ENCODE data around the gene IKZF5. TPM values are rescaled to one million over a fixed set of nuclear protein-coding genes. Genes with fewer than 3 reads are reported as not detected.

The IKZF5 gene
- total RNA-seq, 2 donors from 2014 or later = 8.5 to 14.5 TPM

DNA sequence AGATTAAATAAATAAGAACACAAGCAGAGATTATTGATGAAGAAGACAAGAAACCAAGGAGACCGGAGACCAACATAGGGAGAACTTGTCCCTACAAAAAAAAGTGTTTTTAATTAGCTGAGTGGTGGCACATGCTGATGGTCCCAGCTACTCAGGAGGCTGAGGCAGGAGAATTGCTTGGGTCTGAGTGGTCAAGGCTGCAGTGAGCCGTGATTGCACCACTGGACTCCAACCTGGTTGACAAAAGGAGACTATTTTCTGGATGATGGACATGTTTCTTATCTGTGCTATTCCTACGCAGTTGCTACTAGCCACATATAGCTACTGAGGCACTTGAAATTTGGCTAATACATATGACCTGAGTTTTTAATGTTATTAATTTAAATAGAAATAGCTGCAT lies 9.7 kb downstream of the IKZF5 start:
- DNase-seq (ENCODE audit: low spot score) (no peak), ATAC-seq (ENCODE audit: insufficient number of reproducible peaks, low FRiP score, low read depth) (no peak)
- Histone ChIP-seq H3K27ac (no peak overlapping the region), H3K4me1 (ENCODE audit: control insufficient read depth in 1 of 2, low read depth in 2 of 2) (peaks cover 0 to 2% of the 10 kb centered on the region in 2 donors), H3K36me3 (peaks cover 15% of the 10 kb centered on the region), H3K9me3 (no peaks in the 10 kb centered on the region), H3K4me3 (no peak overlapping the region), H3K27me3 (replicated peaks; ENCODE audit: insufficient read depth) (no peaks in the 10 kb centered on the region)
- TF ChIP-seq, protein P1, sequence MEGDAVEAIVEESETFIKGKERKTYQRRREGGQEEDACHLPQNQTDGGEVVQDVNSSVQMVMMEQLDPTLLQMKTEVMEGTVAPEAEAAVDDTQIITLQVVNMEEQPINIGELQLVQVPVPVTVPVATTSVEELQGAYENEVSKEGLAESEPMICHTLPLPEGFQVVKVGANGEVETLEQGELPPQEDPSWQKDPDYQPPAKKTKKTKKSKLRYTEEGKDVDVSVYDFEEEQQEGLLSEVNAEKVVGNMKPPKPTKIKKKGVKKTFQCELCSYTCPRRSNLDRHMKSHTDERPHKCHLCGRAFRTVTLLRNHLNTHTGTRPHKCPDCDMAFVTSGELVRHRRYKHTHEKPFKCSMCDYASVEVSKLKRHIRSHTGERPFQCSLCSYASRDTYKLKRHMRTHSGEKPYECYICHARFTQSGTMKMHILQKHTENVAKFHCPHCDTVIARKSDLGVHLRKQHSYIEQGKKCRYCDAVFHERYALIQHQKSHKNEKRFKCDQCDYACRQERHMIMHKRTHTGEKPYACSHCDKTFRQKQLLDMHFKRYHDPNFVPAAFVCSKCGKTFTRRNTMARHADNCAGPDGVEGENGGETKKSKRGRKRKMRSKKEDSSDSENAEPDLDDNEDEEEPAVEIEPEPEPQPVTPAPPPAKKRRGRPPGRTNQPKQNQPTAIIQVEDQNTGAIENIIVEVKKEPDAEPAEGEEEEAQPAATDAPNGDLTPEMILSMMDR (IDR thresholded peaks at IDR 0.05) = no peak

DNA sequence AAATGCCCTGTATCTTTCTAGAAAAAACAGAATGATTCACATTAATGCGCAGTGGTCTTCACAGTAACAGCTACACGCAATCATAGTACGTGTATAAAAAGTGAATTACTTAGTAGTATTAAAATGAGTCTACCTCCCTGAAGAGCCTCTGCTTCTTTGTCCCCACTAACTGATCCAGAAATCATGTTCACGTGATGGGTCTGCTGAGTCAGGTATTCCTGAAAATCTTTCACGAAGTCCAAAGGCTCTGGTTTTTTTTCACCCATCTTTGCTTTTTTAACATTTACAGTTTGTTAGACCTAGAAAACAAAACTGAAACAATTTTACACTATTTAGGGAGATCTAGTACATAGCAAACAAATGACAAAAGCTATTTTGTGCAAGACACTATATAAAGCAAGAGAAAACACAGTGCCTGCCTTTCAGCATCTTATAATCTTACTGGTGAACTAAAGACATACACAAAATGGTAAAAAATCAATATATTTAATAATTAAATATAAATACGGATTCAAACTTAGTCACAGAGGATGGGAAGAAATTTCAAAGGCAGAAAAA lies 10.2 kb downstream of the IKZF5 start:
- H3K27me3 ChIP-seq (replicated peaks; ENCODE audit: insufficient read depth) = no peaks in the 10 kb centered on the region
- peaks cover 0 to 2% of the 10 kb centered on the region in 2 donors for H3K4me1 ChIP-seq (ENCODE audit: control insufficient read depth in 1 of 2, low read depth in 2 of 2)
- ATAC-seq (ENCODE audit: insufficient number of reproducible peaks, low FRiP score, low read depth) = no peak
- TF ChIP-seq, protein P1 (IDR thresholded peaks at IDR 0.05) = no peak
- H3K27ac ChIP-seq = no peak overlapping the region
- H3K36me3 ChIP-seq = peaks cover 19% of the 10 kb centered on the region
- no peak overlapping the region for H3K4me3 ChIP-seq
- DNase-seq (ENCODE audit: low spot score) = no peak
- no peaks in the 10 kb centered on the region for H3K9me3 ChIP-seq

DNA sequence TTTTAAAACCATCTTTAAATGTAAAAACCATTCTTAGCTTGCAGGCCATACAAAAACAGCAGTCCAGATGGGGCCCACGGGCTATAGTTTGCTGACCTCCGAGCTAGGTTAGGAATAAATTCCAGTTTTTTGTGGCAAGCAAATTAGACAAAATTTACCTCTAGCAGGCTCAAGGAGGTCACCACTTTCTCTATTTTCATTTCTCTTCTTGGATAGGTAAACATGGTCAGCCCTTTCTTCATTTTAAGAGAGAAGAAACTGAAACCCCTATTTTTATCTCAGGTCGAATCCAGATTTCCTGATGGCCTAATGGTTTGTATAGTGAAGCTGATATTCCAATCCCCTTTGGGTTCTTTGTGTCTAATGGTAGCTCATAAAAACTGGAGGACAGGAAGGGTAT lies 10.7 kb downstream of the IKZF5 start:
- ATAC-seq (ENCODE audit: insufficient number of reproducible peaks, low FRiP score, low read depth) (no peak), DNase-seq (ENCODE audit: low spot score) (no peak)
- TF ChIP-seq, protein P1 (IDR thresholded peaks at IDR 0.05) = no peak
- Histone ChIP-seq H3K27me3 (replicated peaks; ENCODE audit: insufficient read depth) (no peaks in the 10 kb centered on the region), H3K36me3 (peaks cover 19% of the 10 kb centered on the region), H3K9me3 (no peaks in the 10 kb centered on the region), H3K27ac (no peak overlapping the region), H3K4me3 (no peak overlapping the region), H3K4me1 (ENCODE audit: control insufficient read depth in 1 of 2, low read depth in 2 of 2) (peaks cover 0 to 2% of the 10 kb centered on the region in 2 donors)

DNA sequence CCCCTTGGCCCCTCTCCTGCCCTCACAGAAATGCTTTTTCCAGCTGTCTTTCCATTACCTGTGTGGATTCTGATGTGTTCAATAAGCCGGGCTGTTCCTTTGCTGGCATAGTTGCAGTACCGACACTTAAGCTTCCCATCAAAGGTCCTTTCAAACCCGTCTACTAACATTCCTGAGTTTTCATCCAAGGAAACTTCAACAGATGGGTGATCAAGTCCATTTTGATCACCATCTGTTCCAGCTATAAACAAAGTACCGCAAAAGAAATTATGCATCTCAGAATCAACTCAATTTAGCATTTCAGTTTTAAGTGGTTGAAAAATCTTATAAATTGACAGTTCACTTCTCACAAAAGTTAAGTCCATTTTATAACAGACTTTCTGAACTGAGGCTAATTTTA lies 12.7 kb downstream of the IKZF5 start:
- Histone ChIP-seq H3K27ac (no peak overlapping the region), H3K4me3 (no peak overlapping the region), H3K27me3 (replicated peaks; ENCODE audit: insufficient read depth) (no peaks in the 10 kb centered on the region), H3K4me1 (ENCODE audit: control insufficient read depth in 1 of 2, low read depth in 2 of 2) (peaks cover 0 to 2% of the 10 kb centered on the region in 2 donors), H3K9me3 (no peaks in the 10 kb centered on the region), H3K36me3 (peaks cover 19% of the 10 kb centered on the region)
- TF ChIP-seq, protein P1 (IDR thresholded peaks at IDR 0.05) = no peak
- DNase-seq (ENCODE audit: low spot score) (no peak), ATAC-seq (ENCODE audit: insufficient number of reproducible peaks, low FRiP score, low read depth) (no peak)

DNA sequence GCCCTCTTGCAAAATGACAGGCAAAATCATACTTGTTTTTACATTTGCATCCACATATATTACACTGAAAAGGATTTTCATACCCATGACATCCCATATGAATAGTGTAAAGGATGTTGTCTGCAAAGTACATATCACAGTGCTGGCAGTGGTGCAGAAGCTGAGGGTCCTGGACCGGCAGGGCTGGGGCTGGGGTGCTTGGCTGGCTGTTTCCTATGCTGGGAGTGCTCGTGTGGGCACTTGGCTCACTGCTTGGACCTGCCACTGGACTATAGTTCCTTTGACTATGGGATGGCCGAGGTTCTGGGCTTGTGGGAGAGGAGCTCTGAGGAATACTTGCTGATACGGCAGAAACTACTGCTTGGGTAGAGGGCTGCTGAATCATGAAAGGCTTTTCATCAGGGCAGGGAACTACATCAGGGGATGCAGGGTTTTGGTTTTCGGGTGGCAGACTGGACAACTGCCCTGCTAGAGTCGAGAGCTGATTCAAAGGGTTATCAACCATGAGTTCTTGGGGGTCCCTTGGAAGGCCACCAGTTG lies 14.7 kb downstream of the IKZF5 start:
- H3K36me3 ChIP-seq = peaks cover 19% of the 10 kb centered on the region

More for the DNA sequence above, 14.7 kb downstream of the IKZF5 start:
- Histone ChIP-seq H3K4me1 (ENCODE audit: control insufficient read depth in 1 of 2, low read depth in 2 of 2) (no peaks in the 10 kb centered on the region), H3K4me3 (no peak overlapping the region), H3K9me3 (no peaks in the 10 kb centered on the region), H3K27ac (no peak overlapping the region), H3K27me3 (replicated peaks; ENCODE audit: insufficient read depth) (no peaks in the 10 kb centered on the region)
- DNase-seq (ENCODE audit: low spot score) (no peak), ATAC-seq (ENCODE audit: insufficient number of reproducible peaks, low FRiP score, low read depth) (no peak)
- TF ChIP-seq, protein P1 (IDR thresholded peaks at IDR 0.05) = no peak
